ENCODE data around the gene IGF1R. TPM values are rescaled to one million over a fixed set of nuclear protein-coding genes. Genes with fewer than 3 reads are reported as not detected.
"Not testable (repeated sequence)": the region's sequence is repeated elsewhere in the genome, so short reads cannot be mapped to it uniquely, and the experiment has no call there.

Gene IGF1R
- total RNA-seq, 1 donor from 2014 or later = 29.2 TPM

DNA sequence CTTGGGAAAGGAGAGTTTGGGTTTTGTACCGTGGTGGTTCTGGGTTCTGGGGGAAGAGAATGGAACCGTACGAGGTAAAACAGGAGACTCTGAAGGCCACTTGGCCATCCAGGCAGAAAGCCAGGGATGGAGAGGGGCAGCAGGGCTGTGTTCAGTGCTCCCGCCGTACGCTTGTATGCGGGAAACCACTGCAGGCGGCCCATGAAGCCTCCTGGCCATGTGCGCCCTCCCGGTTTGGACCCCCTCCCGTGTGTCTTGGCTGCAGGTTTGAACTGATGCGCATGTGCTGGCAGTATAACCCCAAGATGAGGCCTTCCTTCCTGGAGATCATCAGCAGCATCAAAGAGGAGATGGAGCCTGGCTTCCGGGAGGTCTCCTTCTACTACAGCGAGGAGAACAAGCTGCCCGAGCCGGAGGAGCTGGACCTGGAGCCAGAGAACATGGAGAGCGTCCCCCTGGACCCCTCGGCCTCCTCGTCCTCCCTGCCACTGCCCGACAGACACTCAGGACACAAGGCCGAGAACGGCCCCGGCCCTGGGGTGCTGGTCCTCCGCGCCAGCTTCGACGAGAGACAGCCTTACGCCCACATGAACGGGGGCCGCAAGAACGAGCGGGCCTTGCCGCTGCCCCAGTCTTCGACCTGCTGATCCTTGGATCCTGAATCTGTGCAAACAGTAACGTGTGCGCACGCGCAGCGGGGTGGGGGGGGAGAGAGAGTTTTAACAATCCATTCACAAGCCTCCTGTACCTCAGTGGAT lies 308.6 kb downstream of the IGF1R start:
- no peak for DNase-seq (ENCODE audit: low spot score)

DNA sequence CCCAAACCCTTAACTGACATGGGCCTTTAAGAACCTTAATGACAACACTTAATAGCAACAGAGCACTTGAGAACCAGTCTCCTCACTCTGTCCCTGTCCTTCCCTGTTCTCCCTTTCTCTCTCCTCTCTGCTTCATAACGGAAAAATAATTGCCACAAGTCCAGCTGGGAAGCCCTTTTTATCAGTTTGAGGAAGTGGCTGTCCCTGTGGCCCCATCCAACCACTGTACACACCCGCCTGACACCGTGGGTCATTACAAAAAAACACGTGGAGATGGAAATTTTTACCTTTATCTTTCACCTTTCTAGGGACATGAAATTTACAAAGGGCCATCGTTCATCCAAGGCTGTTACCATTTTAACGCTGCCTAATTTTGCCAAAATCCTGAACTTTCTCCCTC lies 309.3 kb downstream of the IGF1R start:
- peak; percentile 57 for DNase-seq (ENCODE audit: low spot score)

DNA sequence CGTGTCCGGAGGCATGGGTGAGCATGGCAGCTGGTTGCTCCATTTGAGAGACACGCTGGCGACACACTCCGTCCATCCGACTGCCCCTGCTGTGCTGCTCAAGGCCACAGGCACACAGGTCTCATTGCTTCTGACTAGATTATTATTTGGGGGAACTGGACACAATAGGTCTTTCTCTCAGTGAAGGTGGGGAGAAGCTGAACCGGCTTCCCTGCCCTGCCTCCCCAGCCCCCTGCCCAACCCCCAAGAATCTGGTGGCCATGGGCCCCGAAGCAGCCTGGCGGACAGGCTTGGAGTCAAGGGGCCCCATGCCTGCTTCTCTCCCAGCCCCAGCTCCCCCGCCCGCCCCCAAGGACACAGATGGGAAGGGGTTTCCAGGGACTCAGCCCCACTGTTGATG lies 309.7 kb downstream of the IGF1R start:
- DNase-seq (ENCODE audit: low spot score) = no peak

- no peak for DNase-seq (ENCODE audit: low spot score)
These were observed 310.7 kb downstream of the IGF1R start for GRCh38 chr15:98958918-98959639.

DNA sequence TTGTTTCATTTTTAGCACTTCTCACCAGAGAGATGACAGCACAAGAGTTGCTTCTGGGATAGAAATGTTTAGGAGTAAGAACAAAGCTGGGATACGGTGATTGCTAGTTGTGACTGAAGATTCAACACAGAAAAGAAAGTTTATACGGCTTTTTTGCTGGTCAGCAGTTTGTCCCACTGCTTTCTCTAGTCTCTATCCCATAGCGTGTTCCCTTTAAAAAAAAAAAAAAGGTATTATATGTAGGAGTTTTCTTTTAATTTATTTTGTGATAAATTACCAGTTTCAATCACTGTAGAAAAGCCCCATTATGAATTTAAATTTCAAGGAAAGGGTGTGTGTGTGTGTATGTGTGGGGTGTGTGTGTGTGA lies 311.3 kb downstream of the IGF1R start:
- no peak for DNase-seq (ENCODE audit: low spot score)

DNA sequence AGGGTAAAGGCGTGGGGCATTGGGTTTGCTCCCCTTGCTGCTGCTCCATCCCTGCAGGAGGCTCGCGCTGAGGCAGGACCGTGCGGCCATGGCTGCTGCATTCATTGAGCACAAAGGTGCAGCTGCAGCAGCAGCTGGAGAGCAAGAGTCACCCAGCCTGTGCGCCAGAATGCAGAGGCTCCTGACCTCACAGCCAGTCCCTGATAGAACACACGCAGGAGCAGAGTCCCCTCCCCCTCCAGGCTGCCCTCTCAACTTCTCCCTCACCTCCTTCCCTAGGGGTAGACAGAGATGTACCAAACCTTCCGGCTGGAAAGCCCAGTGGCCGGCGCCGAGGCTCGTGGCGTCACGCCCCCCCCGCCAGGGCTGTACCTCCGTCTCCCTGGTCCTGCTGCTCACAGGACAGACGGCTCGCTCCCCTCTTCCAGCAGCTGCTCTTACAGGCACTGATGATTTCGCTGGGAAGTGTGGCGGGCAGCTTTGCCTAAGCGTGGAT lies 312.3 kb downstream of the IGF1R start:
- DNase-seq (ENCODE audit: low spot score) = no peak

DNA sequence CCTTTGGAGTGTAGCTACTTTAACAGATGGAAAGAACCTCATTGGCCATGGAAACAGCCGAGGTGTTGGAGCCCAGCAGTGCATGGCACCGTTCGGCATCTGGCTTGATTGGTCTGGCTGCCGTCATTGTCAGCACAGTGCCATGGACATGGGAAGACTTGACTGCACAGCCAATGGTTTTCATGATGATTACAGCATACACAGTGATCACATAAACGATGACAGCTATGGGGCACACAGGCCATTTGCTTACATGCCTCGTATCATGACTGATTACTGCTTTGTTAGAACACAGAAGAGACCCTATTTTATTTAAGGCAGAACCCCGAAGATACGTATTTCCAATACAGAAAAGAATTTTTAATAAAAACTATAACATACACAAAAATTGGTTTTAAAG lies 315.1 kb downstream of the IGF1R start:
- DNase-seq (ENCODE audit: low spot score) = no peak

DNA sequence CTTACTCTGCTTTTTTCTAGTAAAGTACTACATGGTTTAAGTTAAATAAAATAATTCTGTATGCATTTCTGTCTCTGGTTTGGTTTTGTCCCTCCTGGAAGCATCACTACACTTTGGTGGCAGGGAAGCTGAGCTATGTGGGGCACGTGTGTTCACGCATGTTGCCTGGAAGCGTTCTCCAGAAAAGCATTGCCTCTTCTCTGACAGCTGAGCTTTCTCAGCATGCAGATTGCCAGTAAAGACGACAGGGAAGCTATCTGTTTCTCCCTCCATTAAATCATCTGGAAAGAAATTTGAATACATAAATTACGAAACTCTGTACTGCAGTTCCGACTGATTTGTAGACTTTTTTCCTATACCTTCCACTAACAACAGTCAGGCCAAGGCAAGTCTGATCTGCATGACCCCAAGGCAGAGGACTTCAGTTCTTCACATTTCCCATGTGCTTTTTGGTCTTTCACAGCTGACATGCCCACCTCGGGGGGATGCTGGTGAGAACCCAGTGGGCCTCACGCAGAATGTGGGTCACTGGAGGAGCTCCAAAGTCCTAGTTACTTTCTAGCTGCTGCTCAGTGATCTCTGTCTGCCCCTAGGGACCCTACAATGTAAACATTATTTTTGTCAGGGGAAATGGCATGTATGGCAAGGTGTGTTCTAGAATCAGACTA lies 316.3 kb downstream of the IGF1R start:
- no peak for DNase-seq (ENCODE audit: low spot score)

DNA sequence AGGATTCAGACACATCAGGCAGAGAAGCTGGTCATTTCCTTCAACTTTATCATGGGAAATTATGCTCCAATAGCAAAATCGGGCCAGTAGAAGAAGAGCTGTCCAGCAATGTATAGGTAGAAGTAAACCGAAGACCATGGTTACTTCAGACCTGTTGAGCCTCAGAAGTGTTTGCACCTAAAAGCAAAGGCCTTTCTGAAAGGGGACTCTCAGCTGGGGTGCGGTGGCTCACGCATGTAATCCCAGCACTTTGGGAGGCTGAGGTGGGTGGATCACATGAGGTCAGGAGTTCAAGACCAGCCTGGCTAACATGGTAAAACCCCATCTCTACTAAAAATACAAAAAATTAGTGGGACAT lies 316.8 kb downstream of the IGF1R start:
- not testable (repeated sequence) for DNase-seq (ENCODE audit: low spot score)

GRCh38 chr15:98965597-98965996 lies 317.3 kb downstream of the IGF1R start:
- no peak for DNase-seq (ENCODE audit: low spot score)

GRCh38 chr15:98966091-98966787 lies 317.9 kb downstream of the IGF1R start:
- DNase-seq (ENCODE audit: low spot score) = no peak

- DNase-seq (ENCODE audit: low spot score) = no peak
These were observed 318.8 kb downstream of the IGF1R start for GRCh38 chr15:98967096-98967495.

GRCh38 chr15:98967916-98968315 lies 319.6 kb downstream of the IGF1R start:
- DNase-seq (ENCODE audit: low spot score) = no peak

GRCh38 chr15:98968576-98968975 lies 320.2 kb downstream of the IGF1R start:
- DNase-seq (ENCODE audit: low spot score) = no peak

- DNase-seq (ENCODE audit: low spot score) = no peak
These were observed 320.9 kb downstream of the IGF1R start for GRCh38 chr15:98969126-98969735.

DNA sequence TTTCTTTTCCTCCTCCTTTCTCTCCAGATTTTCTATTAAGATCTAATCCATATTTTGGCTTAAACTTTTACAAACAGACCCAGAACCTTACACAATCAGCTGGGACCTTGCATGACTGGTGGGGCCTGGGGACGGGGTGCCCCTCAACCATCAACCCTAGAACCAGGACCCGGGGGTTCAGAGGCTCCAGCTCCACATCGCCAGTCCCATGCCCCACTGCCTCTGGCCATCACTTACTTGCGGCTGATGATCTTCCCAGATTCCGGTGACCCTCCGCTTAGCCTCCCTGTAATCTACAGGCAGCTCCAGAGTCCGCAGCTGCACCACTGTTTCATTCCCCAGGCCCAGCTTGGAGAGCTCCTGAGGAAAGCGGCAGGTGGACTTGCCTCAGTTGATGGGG lies 322.5 kb downstream of the IGF1R start:
- no peak for DNase-seq (ENCODE audit: low spot score)

DNA sequence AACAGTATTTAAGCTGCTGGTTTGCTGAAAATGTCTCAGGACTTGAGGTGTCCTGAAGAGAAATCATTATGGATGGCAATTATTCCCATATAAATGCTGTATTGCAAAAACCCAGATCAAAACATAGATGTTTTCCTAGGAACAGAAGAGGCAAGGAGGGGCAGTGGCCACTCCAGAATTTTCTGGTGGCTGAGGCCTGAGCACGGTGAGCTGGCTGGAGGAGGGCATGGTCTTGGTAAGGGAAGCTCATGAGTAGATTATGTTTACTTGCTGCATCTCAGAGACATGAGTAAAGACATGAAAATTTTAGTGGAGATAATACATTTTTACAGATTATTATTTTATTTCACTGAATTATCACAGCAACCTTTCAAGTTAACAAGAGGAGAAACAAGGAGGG lies 328.2 kb downstream of the IGF1R start:
- no peak for DNase-seq (ENCODE audit: low spot score)

- no peak for DNase-seq (ENCODE audit: low spot score)
These were observed 329.1 kb downstream of the IGF1R start for GRCh38 chr15:98977441-98977840.

DNA sequence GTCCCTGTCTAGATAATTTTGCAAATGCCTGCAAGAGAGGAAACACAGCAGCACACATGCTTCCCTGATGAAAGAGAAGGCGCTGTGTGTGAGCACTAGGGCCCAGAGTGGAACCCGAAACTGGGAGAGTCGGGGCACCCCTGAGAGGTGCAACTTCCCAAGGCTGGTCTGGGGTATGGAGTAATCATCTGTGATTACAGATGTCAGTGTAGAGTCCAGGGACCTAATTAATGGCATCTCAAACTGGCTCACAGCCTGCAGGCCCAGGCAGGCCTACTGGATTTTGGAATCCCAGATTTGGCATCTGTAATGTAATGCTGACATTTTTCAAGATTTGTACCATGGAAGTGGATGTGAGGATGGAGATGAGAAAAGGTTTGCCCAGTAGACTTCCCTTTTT lies 329.8 kb downstream of the IGF1R start:
- no peak for DNase-seq (ENCODE audit: low spot score)

- no peak for DNase-seq (ENCODE audit: low spot score)
These were observed 332.5 kb downstream of the IGF1R start for GRCh38 chr15:98980899-98981228.

All from mesenteric fat pad (tissue), 1 donor.